Endothelial cell of umbilical vein (primary cell): Measurements from ENCODE around the gene C1orf159. TPM values are rescaled to one million over a fixed set of nuclear protein-coding genes. Genes with fewer than 3 reads are reported as not detected.

Experiments
- BruUV-seq: library from RNA; stranded (reverse); fragments of 400-500 nt; replicated peaks from 2 replicates; lab custom pipeline; 2021; lab: Mats Ljungman, UMichigan
- CTCF ChIA-PET: fragments of 300-600, 350-600 bp; sonication (Branson Sonifier 250); formaldehyde crosslinking; loops from one replicate; lab custom pipeline; 2021; ENCODE audit warnings: antibody characterized with exemption, inconsistent platforms; lab: Charles Lee
- POLR2A ChIA-PET: fragments of 300-600, 350-600 bp; sonication (Branson Sonifier 250); formaldehyde crosslinking; loops from one replicate; lab custom pipeline; 2021; ENCODE audit warnings: antibody characterized with exemption, inconsistent platforms; lab: Charles Lee
- DNase-seq: peaks from one replicate; pipeline ENCODE4 v3.0.0-alpha.2; 2011; ENCODE audit warnings: low read depth, low spot score
- FAIRE-seq: peaks from 2 replicates; lab custom pipeline; 2011; peaks lifted over from hg19 to GRCh38; lab: Jason Lieb, UNC
- H2AFZ ChIP-seq: 2 replicates; pipeline ENCODE4 v1.6.0; 2012; ENCODE audit warnings: low read depth, low read length, control low read depth, inconsistent platforms
- H3K27ac ChIP-seq: 2 replicates; pipeline ENCODE4 v1.5.1; 2011; ENCODE audit warnings: low read depth, mild to moderate bottlenecking, control low read depth, low read length, moderate library complexity; ENCODE audit not compliant: insufficient read depth
- H3K27me3 ChIP-seq, 2 experiments: 2 replicates each; pipeline versions ENCODE4 v1.6.0 to v1.6.1; 2011; ENCODE audit warnings: low read length in 2 of 2, mixed read lengths in 1 of 2; ENCODE audit not compliant: control insufficient read depth in 2 of 2, insufficient read depth in 2 of 2
- H3K36me3 ChIP-seq, 2 experiments: 2 replicates in 1 of 2; 3 replicates in 1 of 2; pipeline ENCODE4 v1.5.1; 2011; ENCODE audit warnings: low read length in 2 of 2, mild to moderate bottlenecking in 1 of 2, moderate library complexity in 1 of 2; ENCODE audit not compliant: control insufficient read depth in 2 of 2, insufficient read depth in 2 of 2; ENCODE audit errors: extremely low read depth in 1 of 2
- H3K4me1 ChIP-seq: 3 replicates; pipeline ENCODE4 v1.5.1; 2011; ENCODE audit warnings: mild to moderate bottlenecking, low read length; ENCODE audit not compliant: control insufficient read depth, insufficient read depth; ENCODE audit errors: extremely low read depth
- H3K4me2 ChIP-seq: 2 replicates; pipeline ENCODE4 v1.6.1; 2011; ENCODE audit warnings: low read length, control low read depth, mixed read lengths; ENCODE audit not compliant: insufficient read depth
- H3K4me3 ChIP-seq, 3 experiments: fragments of 200-600 bp in 1 of 3; sonication (generic), shearing (Covaris generic) in 1 of 3; replicated peaks in 1 of 3; 2 replicates each; pipeline ENCODE4 v1.5.1; 2011 to 2016; ENCODE audit warnings: control low read depth in 3 of 3, low read length in 3 of 3, mild to moderate bottlenecking in 2 of 3, inconsistent platforms in 1 of 3, low read depth in 1 of 3, moderate library complexity in 1 of 3; ENCODE audit not compliant: insufficient read depth in 1 of 3
- H3K79me2 ChIP-seq: 2 replicates; pipeline ENCODE4 v1.6.0; 2012; ENCODE audit warnings: low read length, inconsistent platforms; ENCODE audit not compliant: control insufficient read depth, insufficient read depth
- H3K9ac ChIP-seq: replicated peaks from 2 replicates; pipeline ENCODE3; 2011; ENCODE audit warnings: low read length, control low read depth; ENCODE audit not compliant: insufficient read depth; ENCODE audit errors: extremely low read depth
- H3K9me1 ChIP-seq: replicated peaks from 3 replicates; pipeline ENCODE4 v1.6.0; 2011; ENCODE audit warnings: mild to moderate bottlenecking, low read length; ENCODE audit not compliant: control insufficient read depth, insufficient read depth; ENCODE audit errors: extremely low read depth
- H3K9me3 ChIP-seq: replicated peaks from 2 replicates; pipeline ENCODE4 v1.5.1; 2012; ENCODE audit warnings: low read length, inconsistent platforms; ENCODE audit not compliant: control insufficient read depth, insufficient read depth
- H4K20me1 ChIP-seq: replicated peaks from 2 replicates; pipeline ENCODE3; 2011; ENCODE audit warnings: mild to moderate bottlenecking, low read length; ENCODE audit not compliant: control insufficient read depth, insufficient read depth; ENCODE audit errors: extremely low read depth
- EZH2 ChIP-seq: IDR thresholded peaks from 2 replicates; pipeline ENCODE4 v1.6.1; 2012; ENCODE audit warnings: borderline replicate concordance, low read depth, mild to moderate bottlenecking, moderate library complexity, low read length, inconsistent platforms; ENCODE audit not compliant: severe bottlenecking
- FOS ChIP-seq: IDR thresholded peaks from 2 replicates; pipeline ENCODE4 v1.6.1; 2011; ENCODE audit warnings: mild to moderate bottlenecking, low read length, moderate library complexity, borderline replicate concordance; ENCODE audit not compliant: insufficient read depth
- GATA2 ChIP-seq: IDR thresholded peaks from 2 replicates; pipeline ENCODE4 v1.7.0; 2011; ENCODE audit warnings: low read depth, mild to moderate bottlenecking, moderate library complexity, mixed read lengths, low read length; ENCODE audit not compliant: insufficient read length, insufficient read depth
- JUN ChIP-seq: IDR thresholded peaks from 2 replicates; pipeline ENCODE4 v1.6.1; 2011; ENCODE audit warnings: borderline replicate concordance, low read depth; ENCODE audit not compliant: insufficient read length, insufficient read depth
- MYC ChIP-seq: IDR thresholded peaks from one replicate; pipeline ENCODE4 v1.6.1; 2011; ENCODE audit warnings: mild to moderate bottlenecking, low read depth, low read length
- POLR2A ChIP-seq: IDR thresholded peaks from 2 replicates; pipeline ENCODE4 v1.6.1; 2012; ENCODE audit warnings: low read depth, mild to moderate bottlenecking, control low read depth, low read length
- POLR2AphosphoS5 ChIP-seq: IDR thresholded peaks from 2 replicates; pipeline ENCODE4 v1.6.1; 2012; ENCODE audit warnings: low read depth, mild to moderate bottlenecking, control low read depth, low read length, moderate library complexity; ENCODE audit not compliant: insufficient read depth
- dilution Hi-C: fragments of 300-500 bp; cut with MboI; formaldehyde crosslinking; loops from one replicate; pipeline ENCODE4 v1.15.0; 2019; ENCODE audit warnings: low sequenced_read_pairs; ENCODE audit not compliant: extremely low pct_ligation_motif_present
- intact Hi-C: fragments of 100-400 bp; cut with micrococcal nuclease; formaldehyde crosslinking; loops from one replicate; pipeline ENCODE4 v1.10.0; 2022
- polyA plus RNA-seq, 4 experiments: library from polyadenylated mRNA; depleted of rRNA in 3 of 4; stranded (reverse) in 3 of 4; unstranded in 1 of 4; fragments of >200 nt; gene quantifications; 2 replicates each; pipeline versions ENCODE4 v1.2.1 to v1.2.3, GENCODE V29; 2011 to 2012; ENCODE audit warnings: missing spikeins in 1 of 4
- total RNA-seq: library from RNA; stranded (reverse); gene quantifications from 2 replicates; pipeline ENCODE4 v1.2.3, GENCODE V29; 2021
- TF ChIP-seq, protein P1 (sequence below): IDR thresholded peaks from 2 replicates; pipeline ENCODE4 v1.6.1; 2011; ENCODE audit not compliant: insufficient read depth, insufficient read length
- TF ChIP-seq, protein P2 (sequence below), 2 donors: IDR thresholded peaks; 1 replicate in 1 of 2; 2 replicates in 1 of 2; pipeline ENCODE4 v1.5.1; 2011; ENCODE audit warnings: low read length in 2 of 2, mild to moderate bottlenecking in 2 of 2, moderate library complexity in 2 of 2, control low read depth in 1 of 2, inconsistent platforms in 1 of 2, low read depth in 1 of 2; ENCODE audit not compliant: insufficient read depth in 1 of 2; ENCODE audit errors: extremely low read depth in 1 of 2

C1orf159 gene
- total and polyA plus RNA-seq, 2 donors (not counting 3 experiments of a cell fraction or from before 2014, with no cell fraction given), result 16.1 to 20.1 TPM

DNA sequence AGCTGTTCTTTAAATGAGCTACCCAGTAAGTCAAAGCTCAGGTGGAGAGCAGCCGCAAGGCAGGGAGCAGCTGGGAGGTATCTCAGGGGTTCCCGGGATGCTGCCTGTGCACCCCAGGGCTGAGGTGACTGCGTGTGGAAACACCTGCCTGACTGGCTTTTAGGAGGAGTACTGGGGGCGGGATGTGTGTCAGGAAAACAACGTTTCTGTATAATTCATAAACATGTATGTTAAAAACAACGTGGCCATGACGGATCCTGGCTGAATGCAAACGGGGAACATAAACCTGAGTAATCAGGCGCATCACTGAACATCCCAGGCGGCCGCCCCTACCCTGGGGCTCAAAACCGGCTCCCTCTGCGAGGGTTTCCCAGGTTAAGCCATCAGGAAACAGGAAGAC is 1.5 kb downstream of the C1orf159 start:
- Histone ChIP-seq H4K20me1 (no peaks in the 10 kb centered on the region), H2AFZ (no peak overlapping the region), H3K27me3 (peaks cover 0 to 2% of the 10 kb centered on the region in 2 experiments), H3K9me1 (no peaks in the 10 kb centered on the region), H3K79me2 (peaks cover 2% of the 10 kb centered on the region), H3K9ac (no peak overlapping the region), H3K36me3 (no peaks in the 10 kb centered on the region), H3K9me3 (no peaks in the 10 kb centered on the region), H3K4me3 (no peak overlapping the region), H3K4me2 (no peak overlapping the region), H3K27ac (no peak overlapping the region), H3K4me1 (no peaks in the 10 kb centered on the region)
- intact Hi-C loops, result no loop called here
- no peak for FAIRE-seq
- POLR2A ChIA-PET, result no interaction called here
- BruUV-seq, result TSS peak; percentile 53
- dilution Hi-C loops, result no loop called here
- no peak for DNase-seq
- CTCF ChIA-PET, result no interaction called here
- TF ChIP-seq JUN (no peak), POLR2A (no peak), GATA2 (no peak), MYC (no peak), FOS (no peak), POLR2AphosphoS5 (no peak), EZH2 (no peak)
- TF ChIP-seq, protein P1, sequence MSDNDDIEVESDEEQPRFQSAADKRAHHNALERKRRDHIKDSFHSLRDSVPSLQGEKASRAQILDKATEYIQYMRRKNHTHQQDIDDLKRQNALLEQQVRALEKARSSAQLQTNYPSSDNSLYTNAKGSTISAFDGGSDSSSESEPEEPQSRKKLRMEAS, result no peak

DNA sequence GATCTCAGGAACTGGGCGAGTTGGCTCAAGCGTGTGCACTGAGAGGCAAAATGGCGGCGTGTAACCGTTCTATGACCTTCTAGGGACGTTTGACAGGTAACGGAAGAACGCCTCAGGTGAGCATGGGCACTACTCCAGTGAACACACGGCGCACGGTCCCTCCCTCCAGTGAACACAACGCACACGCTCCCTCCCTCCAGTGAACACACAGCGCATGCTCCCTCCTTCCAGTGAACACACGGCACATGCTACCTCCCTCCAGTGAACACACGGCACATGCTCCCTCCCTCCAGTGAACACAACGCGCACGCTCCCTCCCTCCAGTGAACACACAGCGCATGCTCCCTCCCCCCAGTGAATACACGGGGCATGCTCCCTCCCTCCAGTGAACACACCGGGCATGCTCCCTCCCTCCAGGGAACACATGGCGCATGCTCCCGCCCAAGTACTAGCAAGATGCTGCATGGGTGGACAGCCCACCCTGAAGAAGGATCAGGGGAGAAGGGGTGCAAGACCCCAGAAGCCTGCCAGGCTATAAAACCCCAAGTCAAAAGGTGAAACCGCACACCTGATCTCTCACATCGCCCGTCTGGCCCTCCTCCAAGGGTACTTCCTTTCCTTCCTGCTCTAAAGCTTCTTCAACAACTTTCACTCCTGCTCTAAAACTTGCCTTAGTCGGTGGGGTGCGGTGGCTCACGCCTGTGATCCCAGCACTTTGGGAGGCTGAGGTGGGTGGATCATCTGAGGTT is 3.5 kb downstream of the C1orf159 start:
- Histone ChIP-seq H3K9me3 (no peaks in the 10 kb centered on the region), H3K4me1 (no peaks in the 10 kb centered on the region), H3K27me3 (no peaks in the 10 kb centered on the region), H3K27ac (no peak overlapping the region), H3K36me3 (no peaks in the 10 kb centered on the region), H3K4me3 (no peak overlapping the region), H4K20me1 (no peaks in the 10 kb centered on the region), H3K9me1 (no peaks in the 10 kb centered on the region), H3K9ac (no peak overlapping the region), H3K4me2 (no peak overlapping the region), H2AFZ (no peak overlapping the region), H3K79me2 (peaks cover 2% of the 10 kb centered on the region)
- no TSS peak for BruUV-seq
- TF ChIP-seq, protein P2, sequence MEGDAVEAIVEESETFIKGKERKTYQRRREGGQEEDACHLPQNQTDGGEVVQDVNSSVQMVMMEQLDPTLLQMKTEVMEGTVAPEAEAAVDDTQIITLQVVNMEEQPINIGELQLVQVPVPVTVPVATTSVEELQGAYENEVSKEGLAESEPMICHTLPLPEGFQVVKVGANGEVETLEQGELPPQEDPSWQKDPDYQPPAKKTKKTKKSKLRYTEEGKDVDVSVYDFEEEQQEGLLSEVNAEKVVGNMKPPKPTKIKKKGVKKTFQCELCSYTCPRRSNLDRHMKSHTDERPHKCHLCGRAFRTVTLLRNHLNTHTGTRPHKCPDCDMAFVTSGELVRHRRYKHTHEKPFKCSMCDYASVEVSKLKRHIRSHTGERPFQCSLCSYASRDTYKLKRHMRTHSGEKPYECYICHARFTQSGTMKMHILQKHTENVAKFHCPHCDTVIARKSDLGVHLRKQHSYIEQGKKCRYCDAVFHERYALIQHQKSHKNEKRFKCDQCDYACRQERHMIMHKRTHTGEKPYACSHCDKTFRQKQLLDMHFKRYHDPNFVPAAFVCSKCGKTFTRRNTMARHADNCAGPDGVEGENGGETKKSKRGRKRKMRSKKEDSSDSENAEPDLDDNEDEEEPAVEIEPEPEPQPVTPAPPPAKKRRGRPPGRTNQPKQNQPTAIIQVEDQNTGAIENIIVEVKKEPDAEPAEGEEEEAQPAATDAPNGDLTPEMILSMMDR (IDR thresholded peaks at IDR 0.05; ENCODE audit: extremely low read depth in 1 of 2, insufficient read depth in 1 of 2, low read depth in 1 of 2, low read length in 2 of 2), result no peak
- TF ChIP-seq MYC, result no peak
- no peak for TF ChIP-seq EZH2
- TF ChIP-seq FOS, result no peak
- POLR2A ChIA-PET, result no interaction called here
- DNase-seq (no peak), FAIRE-seq (no peak)
- CTCF ChIA-PET, result no interaction called here
- intact Hi-C loops (no loop called here), dilution Hi-C loops (no loop called here)
